ENCODE results near the gene TIMM50. TPM values are rescaled to one million over a fixed set of nuclear protein-coding genes. Genes with fewer than 3 reads are reported as not detected.
A peak's percentile ranks its signal among the peaks of the same experiment; 100 is the strongest.

The TIMM50 gene
- total RNA-seq, 4 donors from 2014 or later, result 34.0 to 63.2 (median 51.5) TPM

GRCh38 chr19:39515551-39516191, 35.0 kb downstream of the TIMM50 start:
- DNase-seq, result no peak
- Histone ChIP-seq H3K36me3 (no peaks in the 10 kb centered on the region), H3K4me1 (peaks cover 6 to 18% (median 13%) of the 10 kb centered on the region in 3 donors), H3K27me3 (peaks cover 6 to 82% (median 24%) of the 10 kb centered on the region in 4 donors), H3K27ac (no peak overlapping the region), H3K4me3 (peak overlapping the region; percentile 2 to 63 (median 30)), H3K9me3 (no peaks in the 10 kb centered on the region)
- intact Hi-C loops (cut with DNase I), result no loop called here
- WGBS, 2 donors, result 9 to 20% methylated on average over 1 to 3 of the region's 44 CpGs
- TF ChIP-seq, protein P1, sequence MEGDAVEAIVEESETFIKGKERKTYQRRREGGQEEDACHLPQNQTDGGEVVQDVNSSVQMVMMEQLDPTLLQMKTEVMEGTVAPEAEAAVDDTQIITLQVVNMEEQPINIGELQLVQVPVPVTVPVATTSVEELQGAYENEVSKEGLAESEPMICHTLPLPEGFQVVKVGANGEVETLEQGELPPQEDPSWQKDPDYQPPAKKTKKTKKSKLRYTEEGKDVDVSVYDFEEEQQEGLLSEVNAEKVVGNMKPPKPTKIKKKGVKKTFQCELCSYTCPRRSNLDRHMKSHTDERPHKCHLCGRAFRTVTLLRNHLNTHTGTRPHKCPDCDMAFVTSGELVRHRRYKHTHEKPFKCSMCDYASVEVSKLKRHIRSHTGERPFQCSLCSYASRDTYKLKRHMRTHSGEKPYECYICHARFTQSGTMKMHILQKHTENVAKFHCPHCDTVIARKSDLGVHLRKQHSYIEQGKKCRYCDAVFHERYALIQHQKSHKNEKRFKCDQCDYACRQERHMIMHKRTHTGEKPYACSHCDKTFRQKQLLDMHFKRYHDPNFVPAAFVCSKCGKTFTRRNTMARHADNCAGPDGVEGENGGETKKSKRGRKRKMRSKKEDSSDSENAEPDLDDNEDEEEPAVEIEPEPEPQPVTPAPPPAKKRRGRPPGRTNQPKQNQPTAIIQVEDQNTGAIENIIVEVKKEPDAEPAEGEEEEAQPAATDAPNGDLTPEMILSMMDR (IDR thresholded peaks at IDR 0.05), result no peak
- TF ChIP-seq POLR2A (IDR thresholded peaks at IDR 0.05), result no peak

GRCh38 chr19:39516270-39516669, 35.6 kb downstream of the TIMM50 start:
- intact Hi-C loops (cut with DNase I), result no loop called here
- peaks cover 6 to 76% (median 24%) of the 10 kb centered on the region in 4 donors for H3K27me3 ChIP-seq
- H3K9me3 ChIP-seq, result no peaks in the 10 kb centered on the region
- 46 to 50% methylated on average over 6 of the region's 6 CpGs for WGBS, 2 donors
- H3K27ac ChIP-seq, result no peak overlapping the region
- H3K4me3 ChIP-seq, result no peak overlapping the region
- H3K4me1 ChIP-seq, result peaks cover 6 to 18% (median 13%) of the 10 kb centered on the region in 3 donors
- TF ChIP-seq POLR2A (IDR thresholded peaks at IDR 0.05), result no peak
- TF ChIP-seq, protein P1 (IDR thresholded peaks at IDR 0.05), result no peak
- H3K36me3 ChIP-seq, result no peaks in the 10 kb centered on the region
- DNase-seq, result no peak

GRCh38 chr19:39517432-39517831, 36.8 kb downstream of the TIMM50 start:
- WGBS, 2 donors, result 67 to 80% methylated on average over 3 of the region's 3 CpGs

GRCh38 chr19:39518458-39518857, 37.8 kb downstream of the TIMM50 start:
- WGBS, 2 donors, result 22 to 47% methylated on average over 5 of the region's 5 CpGs
- intact Hi-C loops (cut with DNase I), result no loop called here

More at GRCh38 chr19:39517432-39517831, 36.8 kb downstream of the TIMM50 start:
- DNase-seq, result no peak
- intact Hi-C loops (cut with DNase I), result no loop called here
- TF ChIP-seq, protein P1 (IDR thresholded peaks at IDR 0.05), result no peak
- no peak for TF ChIP-seq POLR2A (IDR thresholded peaks at IDR 0.05)
- Histone ChIP-seq H3K36me3 (no peaks in the 10 kb centered on the region), H3K27ac (no peak overlapping the region), H3K9me3 (no peaks in the 10 kb centered on the region), H3K27me3 (peaks cover 6 to 65% (median 24%) of the 10 kb centered on the region in 4 donors), H3K4me1 (peaks cover 6 to 18% (median 13%) of the 10 kb centered on the region in 3 donors), H3K4me3 (no peak overlapping the region)

DNA sequence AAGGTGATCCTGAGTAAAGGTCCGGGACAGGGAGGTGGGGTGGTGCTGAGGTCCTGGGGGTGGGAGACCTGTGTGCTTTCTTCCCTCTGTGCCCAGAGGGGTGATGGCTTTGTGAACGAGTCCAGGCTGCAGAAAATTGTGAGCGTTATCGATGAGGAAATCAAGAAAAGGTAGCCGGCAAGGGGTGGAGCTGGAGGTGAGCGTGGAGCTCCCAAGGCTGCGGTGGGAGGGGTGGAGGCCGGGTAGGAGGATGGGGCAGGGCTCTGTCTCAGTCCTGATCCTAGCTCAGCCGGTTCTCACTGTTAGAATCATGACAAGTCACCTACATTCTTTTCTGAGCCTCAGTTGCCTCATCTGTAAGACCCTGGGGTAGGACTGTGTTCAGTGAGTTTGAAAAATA, 38.3 kb downstream of the TIMM50 start:
- Histone ChIP-seq H3K9me3 (no peaks in the 10 kb centered on the region), H3K27me3 (peaks cover 6 to 50% (median 21%) of the 10 kb centered on the region in 4 donors), H3K4me3 (no peak overlapping the region), H3K27ac (no peak overlapping the region), H3K36me3 (no peaks in the 10 kb centered on the region), H3K4me1 (peaks cover 6 to 18% (median 13%) of the 10 kb centered on the region in 3 donors)
- TF ChIP-seq POLR2A (IDR thresholded peaks at IDR 0.05), result no peak
- TF ChIP-seq, protein P1 (IDR thresholded peaks at IDR 0.05), result no peak
- DNase-seq, result no peak
- intact Hi-C loops (cut with DNase I), result no loop called here
- WGBS, 2 donors, result 46 to 66% methylated on average over 6 to 9 of the region's 9 CpGs

More at GRCh38 chr19:39518458-39518857, 37.8 kb downstream of the TIMM50 start:
- no peak for TF ChIP-seq POLR2A (IDR thresholded peaks at IDR 0.05)
- TF ChIP-seq, protein P1 (IDR thresholded peaks at IDR 0.05), result no peak
- Histone ChIP-seq H3K4me1 (peaks cover 6 to 18% (median 13%) of the 10 kb centered on the region in 3 donors), H3K4me3 (no peak overlapping the region), H3K27me3 (peaks cover 6 to 55% (median 24%) of the 10 kb centered on the region in 4 donors), H3K36me3 (no peaks in the 10 kb centered on the region), H3K27ac (no peak overlapping the region), H3K9me3 (no peaks in the 10 kb centered on the region)
- DNase-seq, result no peak

Measured in esophagus squamous epithelium (tissue), 5 donors.